ENCODE measurements around the gene COMMD8.

GRCh38 chr4:47473141-47473750 is 9.7 kb upstream of the COMMD8 start:
- TF ChIP-seq CTCF (IDR thresholded peaks at IDR 0.05) (no peak), POLR2A (IDR thresholded peaks at IDR 0.05) (no peak)
